Smooth muscle cell (in vitro differentiated cells): ENCODE data around the gene DCTN3. TPM values are rescaled to one million over a fixed set of nuclear protein-coding genes. Genes with fewer than 3 reads are reported as not detected.

ENCODE experiments used
- DNase-seq: peaks from one replicate; lab custom pipeline; 2025; ENCODE audit not compliant: unreplicated experiment; lab: John Stamatoyannopoulos, UW
- H2AFZ ChIP-seq: fragments of 200-600 bp; sonication (generic); 2 replicates; pipeline ENCODE4 v1.6.0; 2016; ENCODE audit warnings: antibody characterized with exemption, low read depth, mild to moderate bottlenecking
- H3F3A ChIP-seq: fragments of 200-600 bp; sonication (generic); 2 replicates; pipeline ENCODE4 v1.6.0; 2017; ENCODE audit warnings: antibody characterized with exemption, low read depth
- H3K27ac ChIP-seq: fragments of 200-600 bp; sonication (generic); 2 replicates; pipeline ENCODE4 v1.5.1; 2016; ENCODE audit warnings: low read depth, mild to moderate bottlenecking
- H3K27me3 ChIP-seq: fragments of 200-600 bp; sonication (generic); 2 replicates; pipeline ENCODE4 v1.6.1; 2016; ENCODE audit warnings: low read depth, mild to moderate bottlenecking
- H3K36me3 ChIP-seq: fragments of 200-600 bp; sonication (generic); 2 replicates; pipeline ENCODE4 v1.5.1; 2016; ENCODE audit warnings: low read depth
- H3K4me1 ChIP-seq: fragments of 200-600 bp; sonication (generic); 2 replicates; pipeline ENCODE4 v1.5.1; 2016; ENCODE audit warnings: low read depth
- H3K4me2 ChIP-seq: fragments of 200-600 bp; sonication (generic); 2 replicates; pipeline ENCODE4 v1.6.0; 2016; ENCODE audit warnings: mild to moderate bottlenecking
- H3K4me3 ChIP-seq: fragments of 200-600 bp; sonication (generic); 2 replicates; pipeline ENCODE4 v1.5.1; 2016; ENCODE audit warnings: mild to moderate bottlenecking
- H3K79me2 ChIP-seq: fragments of 200-600 bp; sonication (generic); 2 replicates; pipeline ENCODE4 v1.6.0; 2016; ENCODE audit warnings: low read depth, mild to moderate bottlenecking
- H3K9ac ChIP-seq: fragments of 200-600 bp; sonication (generic); 2 replicates; pipeline ENCODE4 v1.6.0; 2016; ENCODE audit warnings: low read depth
- H3K9me3 ChIP-seq: fragments of 200-600 bp; sonication (generic); replicated peaks from 2 replicates; pipeline ENCODE4 v1.5.1; 2016; ENCODE audit warnings: low read depth
- H4K20me1 ChIP-seq: fragments of 200-600 bp; sonication (generic); 2 replicates; pipeline ENCODE4 v1.6.0; 2016; ENCODE audit warnings: low read depth
- WGBS: methylation state at CpG from one replicate; pipeline ENCODE4 v1.1.7; 2016; ENCODE audit warnings: low lambda C conversion rate; 5-methylcytosine and 5-hydroxymethylcytosine counted together
- polyA plus RNA-seq: library from polyadenylated mRNA; unstranded; fragments of >200 nt; fragmentation: Nextera tagmentation; extraction: Ambion mirVana; gene quantifications from 2 replicates; pipeline ENCODE4 v1.2.1, GENCODE V29; 2016
- total RNA-seq: library from RNA; depleted of rRNA; stranded (reverse); fragments of >200 nt; gene quantifications from 2 replicates; pipeline ENCODE4 v1.2.3, GENCODE V29; 2014
- TF ChIP-seq, protein P1 (sequence below): fragments of 200-600 bp; sonication (generic); IDR thresholded peaks from 2 replicates; pipeline ENCODE4 v1.5.1; 2017; ENCODE audit warnings: borderline replicate concordance, mild to moderate bottlenecking, antibody characterized with exemption; ENCODE audit not compliant: insufficient read depth, poor library complexity, severe bottlenecking

DCTN3 gene
- total and polyA plus RNA-seq, 2 experiments from 2014 or later: 87.6 to 142 TPM

GRCh38 chr9:34648673-34649072 lies 28.4 kb upstream of the DCTN3 start:
- 96% methylated on average over 8 of the region's 8 CpGs for WGBS
- no peak for DNase-seq
- peaks cover 21% of the 10 kb centered on the region for H3K79me2 ChIP-seq
- no peaks in the 10 kb centered on the region for H3K36me3 ChIP-seq
- peaks cover 17% of the 10 kb centered on the region for H3F3A ChIP-seq
- H3K4me3 ChIP-seq: no peak overlapping the region
- H4K20me1 ChIP-seq: no peaks in the 10 kb centered on the region
- H2AFZ ChIP-seq: no peak overlapping the region
- TF ChIP-seq, protein P1, sequence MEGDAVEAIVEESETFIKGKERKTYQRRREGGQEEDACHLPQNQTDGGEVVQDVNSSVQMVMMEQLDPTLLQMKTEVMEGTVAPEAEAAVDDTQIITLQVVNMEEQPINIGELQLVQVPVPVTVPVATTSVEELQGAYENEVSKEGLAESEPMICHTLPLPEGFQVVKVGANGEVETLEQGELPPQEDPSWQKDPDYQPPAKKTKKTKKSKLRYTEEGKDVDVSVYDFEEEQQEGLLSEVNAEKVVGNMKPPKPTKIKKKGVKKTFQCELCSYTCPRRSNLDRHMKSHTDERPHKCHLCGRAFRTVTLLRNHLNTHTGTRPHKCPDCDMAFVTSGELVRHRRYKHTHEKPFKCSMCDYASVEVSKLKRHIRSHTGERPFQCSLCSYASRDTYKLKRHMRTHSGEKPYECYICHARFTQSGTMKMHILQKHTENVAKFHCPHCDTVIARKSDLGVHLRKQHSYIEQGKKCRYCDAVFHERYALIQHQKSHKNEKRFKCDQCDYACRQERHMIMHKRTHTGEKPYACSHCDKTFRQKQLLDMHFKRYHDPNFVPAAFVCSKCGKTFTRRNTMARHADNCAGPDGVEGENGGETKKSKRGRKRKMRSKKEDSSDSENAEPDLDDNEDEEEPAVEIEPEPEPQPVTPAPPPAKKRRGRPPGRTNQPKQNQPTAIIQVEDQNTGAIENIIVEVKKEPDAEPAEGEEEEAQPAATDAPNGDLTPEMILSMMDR: no peak
- H3K9ac ChIP-seq: no peak overlapping the region
- no peak overlapping the region for H3K4me2 ChIP-seq
- H3K4me1 ChIP-seq: peaks cover 22% of the 10 kb centered on the region
- no peak overlapping the region for H3K27ac ChIP-seq
- H3K27me3 ChIP-seq: no peaks in the 10 kb centered on the region
- H3K9me3 ChIP-seq: no peaks in the 10 kb centered on the region

- peak overlapping the region; percentile 58 for H3K27ac ChIP-seq
- H3K79me2 ChIP-seq: peaks cover 21% of the 10 kb centered on the region
- peaks cover 12% of the 10 kb centered on the region for H3K4me1 ChIP-seq
- no peaks in the 10 kb centered on the region for H3K9me3 ChIP-seq
- no peaks in the 10 kb centered on the region for H4K20me1 ChIP-seq
- H3K4me3 ChIP-seq: peak overlapping the region; percentile 73
- WGBS: 85% methylated on average over 10 of the region's 10 CpGs
- H3K36me3 ChIP-seq: no peaks in the 10 kb centered on the region
- H3F3A ChIP-seq: peaks cover 14% of the 10 kb centered on the region
- TF ChIP-seq, protein P1: no peak
- no peaks in the 10 kb centered on the region for H3K27me3 ChIP-seq
- no peak overlapping the region for H2AFZ ChIP-seq
- DNase-seq: no peak
- peak overlapping the region; percentile 46 for H3K9ac ChIP-seq
- H3K4me2 ChIP-seq: peak overlapping the region; percentile 96
These were observed 27.4 kb upstream of the DCTN3 start for GRCh38 chr9:34647651-34648050.

DNA sequence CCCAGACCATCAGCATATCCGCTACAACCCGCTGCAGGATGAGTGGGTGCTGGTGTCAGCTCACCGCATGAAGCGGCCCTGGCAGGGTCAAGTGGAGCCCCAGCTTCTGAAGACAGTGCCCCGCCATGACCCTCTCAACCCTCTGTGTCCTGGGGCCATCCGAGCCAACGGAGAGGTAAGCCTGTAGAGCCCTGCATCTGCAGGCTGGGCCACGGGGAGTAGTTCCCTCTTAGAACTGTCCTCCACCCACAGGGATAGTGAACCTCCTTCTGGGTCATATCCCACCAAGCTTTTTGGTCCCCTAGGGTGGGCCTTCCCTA lies 26.7 kb upstream of the DCTN3 start:
- Histone ChIP-seq H4K20me1 (no peaks in the 10 kb centered on the region), H3K9ac (peak overlapping the region; percentile 46), H3F3A (peaks cover 9% of the 10 kb centered on the region), H3K27ac (peak overlapping the region; percentile 58), H3K4me2 (peak overlapping the region; percentile 96), H3K4me1 (peaks cover 8% of the 10 kb centered on the region), H3K4me3 (peak overlapping the region; percentile 73), H3K9me3 (no peaks in the 10 kb centered on the region), H3K36me3 (no peaks in the 10 kb centered on the region), H3K27me3 (no peaks in the 10 kb centered on the region), H3K79me2 (peaks cover 21% of the 10 kb centered on the region), H2AFZ (peak overlapping the region; percentile 95)
- 4% methylated on average over 8 of the region's 8 CpGs for WGBS
- DNase-seq: no peak
- TF ChIP-seq, protein P1: no peak
